Esophagus muscularis mucosa (tissue), 4 donors: Measurements from ENCODE around the gene MADD. TPM values are rescaled to one million over a fixed set of nuclear protein-coding genes. Genes with fewer than 3 reads are reported as not detected.
A peak's percentile ranks its signal among the peaks of the same experiment; 100 is the strongest.

ENCODE experiments used
- DNase-seq: peaks from one replicate; pipeline ENCODE4 v3.0.0-alpha.2; 2017; ENCODE audit errors: extremely low spot score
- H3K27ac ChIP-seq, 4 donors: fragments of 200-600 bp; sonication (generic); replicated peaks in 1 of 4; 1 replicate in 3 of 4; 2 replicates in 1 of 4; pipeline ENCODE4 v1.5.1; 2016 to 2019; ENCODE audit warnings: mild to moderate bottlenecking in 1 of 4
- H3K27me3 ChIP-seq, 4 donors: fragments of 200-600 bp; sonication (generic); one replicate each; pipeline versions ENCODE4 v1.5.1 to v1.6.0; 2016 to 2019
- H3K36me3 ChIP-seq, 4 donors: fragments of 200-600 bp; sonication (generic); one replicate each; pipeline ENCODE4 v1.5.1; 2016 to 2019
- H3K4me1 ChIP-seq, 4 donors: fragments of 200-600 bp; sonication (generic); one replicate each; pipeline ENCODE4 v1.5.1; 2016 to 2019
- H3K4me3 ChIP-seq, 4 donors: fragments of 200-600 bp; sonication (generic); 1 replicate in 2 of 4; 2 replicates in 2 of 4; pipeline ENCODE4 v1.5.1; 2016 to 2019; ENCODE audit warnings: mild to moderate bottlenecking in 4 of 4, moderate library complexity in 1 of 4
- H3K9me3 ChIP-seq, 4 donors: fragments of 200-600 bp; sonication (generic); 1 replicate in 3 of 4; 2 replicates in 1 of 4; pipeline ENCODE4 v1.5.1; 2016 to 2019
- EP300 ChIP-seq: sonication (generic); formaldehyde crosslinking; IDR thresholded peaks from one replicate; pipeline ENCODE4 v1.6.1; 2017; ENCODE audit warnings: antibody characterized with exemption
- POLR2A ChIP-seq: fragments of 450-650 bp; IDR thresholded peaks from one replicate; pipeline ENCODE4 v1.6.1; 2017; ENCODE audit warnings: antibody characterized with exemption, moderate library complexity, mild to moderate bottlenecking, low read depth
- POLR2AphosphoS5 ChIP-seq, 2 donors: sonication (generic); formaldehyde crosslinking; IDR thresholded peaks; one replicate each; pipeline ENCODE4 v1.6.1; 2017; ENCODE audit warnings: antibody characterized with exemption in 2 of 2
- WGBS: methylation state at CpG from one replicate; pipeline ENCODE4 v1.1.5; 2018; 5-methylcytosine and 5-hydroxymethylcytosine counted together
- intact Hi-C: fragments of 100-400 bp; cut with DNase I; formaldehyde crosslinking; loops from one replicate; pipeline ENCODE4 v1.15.1; 2023
- total RNA-seq, 4 donors: library from RNA; depleted of rRNA; stranded (reverse); fragments of >200 nt; gene quantifications; one replicate each; pipeline versions ENCODE4 v1.1.0 to v1.2.1, GENCODE V29; 2016
- TF ChIP-seq, protein P1 (sequence below), 3 experiments: fragments of 200-600 bp in 2 of 3; fragments of 450-650 bp in 1 of 3; sonication (generic) in 2 of 3; IDR thresholded peaks; one replicate each; pipeline ENCODE4 v1.5.1; 2017 to 2019; ENCODE audit warnings: antibody characterized with exemption in 3 of 3, mild to moderate bottlenecking in 2 of 3, moderate library complexity in 1 of 3

Gene MADD
- total RNA-seq, 4 donors from 2014 or later, result 27.8 to 35.4 (median 32.7) TPM

DNA sequence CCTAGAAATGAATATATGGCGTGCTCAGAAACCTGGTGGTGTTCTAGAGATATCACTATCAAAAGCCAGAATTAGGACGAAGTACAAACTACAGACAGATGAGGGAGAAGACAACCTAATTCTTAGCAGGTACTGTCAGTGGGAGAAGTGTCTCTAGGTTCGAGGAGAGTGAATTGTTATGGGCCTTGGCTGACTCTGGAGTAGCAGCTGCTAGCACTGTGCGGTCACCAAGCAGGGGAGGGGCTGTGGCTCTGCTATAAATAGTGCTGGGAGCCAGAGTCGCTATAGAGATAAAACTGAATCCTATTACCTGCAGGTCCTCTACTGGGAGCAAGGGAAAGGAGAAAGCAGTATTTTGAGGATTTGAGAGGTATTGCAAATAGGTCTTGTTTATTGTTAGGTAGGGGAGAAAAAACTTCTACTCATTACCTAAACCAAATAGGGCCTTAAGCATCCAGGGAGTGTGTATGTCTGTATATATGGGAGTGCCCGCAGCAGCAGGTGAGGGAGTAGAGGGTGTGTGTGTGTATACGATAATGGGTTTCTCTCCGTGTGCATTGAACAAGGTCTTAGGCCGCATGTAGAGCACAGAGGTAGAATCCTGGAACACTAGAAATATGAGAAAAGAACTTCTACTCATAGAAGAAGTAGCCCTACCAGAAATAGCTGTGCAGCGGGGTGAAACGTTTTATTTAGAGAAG lies 2.2 kb downstream of the MADD start:
- Histone ChIP-seq H3K4me3 (no peak overlapping the region), H3K9me3 (no peaks in the 10 kb centered on the region), H3K27ac (peak overlapping the region; percentile 1 to 97 (median 92)), H3K36me3 (peaks cover 27 to 33% (median 29%) of the 10 kb centered on the region in 4 donors), H3K27me3 (no peaks in the 10 kb centered on the region), H3K4me1 (peaks cover 34 to 45% (median 41%) of the 10 kb centered on the region in 4 donors)
- DNase-seq, result no peak
- 61% methylated on average over 11 of the region's 11 CpGs for WGBS
- TF ChIP-seq, protein P1, sequence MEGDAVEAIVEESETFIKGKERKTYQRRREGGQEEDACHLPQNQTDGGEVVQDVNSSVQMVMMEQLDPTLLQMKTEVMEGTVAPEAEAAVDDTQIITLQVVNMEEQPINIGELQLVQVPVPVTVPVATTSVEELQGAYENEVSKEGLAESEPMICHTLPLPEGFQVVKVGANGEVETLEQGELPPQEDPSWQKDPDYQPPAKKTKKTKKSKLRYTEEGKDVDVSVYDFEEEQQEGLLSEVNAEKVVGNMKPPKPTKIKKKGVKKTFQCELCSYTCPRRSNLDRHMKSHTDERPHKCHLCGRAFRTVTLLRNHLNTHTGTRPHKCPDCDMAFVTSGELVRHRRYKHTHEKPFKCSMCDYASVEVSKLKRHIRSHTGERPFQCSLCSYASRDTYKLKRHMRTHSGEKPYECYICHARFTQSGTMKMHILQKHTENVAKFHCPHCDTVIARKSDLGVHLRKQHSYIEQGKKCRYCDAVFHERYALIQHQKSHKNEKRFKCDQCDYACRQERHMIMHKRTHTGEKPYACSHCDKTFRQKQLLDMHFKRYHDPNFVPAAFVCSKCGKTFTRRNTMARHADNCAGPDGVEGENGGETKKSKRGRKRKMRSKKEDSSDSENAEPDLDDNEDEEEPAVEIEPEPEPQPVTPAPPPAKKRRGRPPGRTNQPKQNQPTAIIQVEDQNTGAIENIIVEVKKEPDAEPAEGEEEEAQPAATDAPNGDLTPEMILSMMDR (IDR thresholded peaks at IDR 0.05), result no peak
- peak in 1 of 2 donors; percentile 25 for TF ChIP-seq POLR2AphosphoS5 (IDR thresholded peaks at IDR 0.05)
- intact Hi-C loops, result loop anchor here (10.0 kb wide), 1 partner anchor 83 kb away; the partner anchor contains the start of gene MYBPC3

DNA sequence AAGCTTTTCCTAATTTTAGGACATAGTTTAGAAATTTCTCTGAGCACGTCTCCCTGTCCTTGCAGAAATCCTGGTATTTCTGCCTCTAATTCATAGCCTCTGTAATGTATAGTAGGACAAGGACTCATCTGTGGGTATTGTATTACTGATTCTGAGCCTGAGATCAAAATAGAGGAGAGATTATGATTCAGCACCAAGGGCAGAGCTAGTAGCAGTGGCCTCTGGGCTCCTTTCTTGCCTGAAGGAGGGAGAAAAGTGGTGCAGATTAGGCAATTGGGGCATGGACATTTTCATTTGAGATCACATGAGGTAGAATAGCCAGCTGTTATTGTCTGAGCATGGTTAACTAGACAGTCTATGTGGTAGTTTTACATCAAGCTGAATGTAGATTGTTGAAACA lies 2.8 kb downstream of the MADD start:
- H3K27me3 ChIP-seq, result no peaks in the 10 kb centered on the region
- peaks cover 32 to 36% (median 35%) of the 10 kb centered on the region in 4 donors for H3K36me3 ChIP-seq
- peaks cover 34 to 45% (median 40%) of the 10 kb centered on the region in 4 donors for H3K4me1 ChIP-seq
- TF ChIP-seq EP300, result no peak
- TF ChIP-seq, protein P1 (IDR thresholded peaks at IDR 0.05), result no peak
- no peak for TF ChIP-seq POLR2A
- no peak for TF ChIP-seq POLR2AphosphoS5 (IDR thresholded peaks at IDR 0.05)
- no peak overlapping the region for H3K4me3 ChIP-seq
- intact Hi-C loops, result loop anchor here (10.0 kb wide), 1 partner anchor 82 kb away; the partner anchor contains the start of gene MYBPC3
- H3K27ac ChIP-seq, result peak overlapping the region in 1 of 4 donors; percentile 97
- 0% methylated on average over 1 of the region's 1 CpG for WGBS
- no peaks in the 10 kb centered on the region for H3K9me3 ChIP-seq
- no peak for DNase-seq

DNA sequence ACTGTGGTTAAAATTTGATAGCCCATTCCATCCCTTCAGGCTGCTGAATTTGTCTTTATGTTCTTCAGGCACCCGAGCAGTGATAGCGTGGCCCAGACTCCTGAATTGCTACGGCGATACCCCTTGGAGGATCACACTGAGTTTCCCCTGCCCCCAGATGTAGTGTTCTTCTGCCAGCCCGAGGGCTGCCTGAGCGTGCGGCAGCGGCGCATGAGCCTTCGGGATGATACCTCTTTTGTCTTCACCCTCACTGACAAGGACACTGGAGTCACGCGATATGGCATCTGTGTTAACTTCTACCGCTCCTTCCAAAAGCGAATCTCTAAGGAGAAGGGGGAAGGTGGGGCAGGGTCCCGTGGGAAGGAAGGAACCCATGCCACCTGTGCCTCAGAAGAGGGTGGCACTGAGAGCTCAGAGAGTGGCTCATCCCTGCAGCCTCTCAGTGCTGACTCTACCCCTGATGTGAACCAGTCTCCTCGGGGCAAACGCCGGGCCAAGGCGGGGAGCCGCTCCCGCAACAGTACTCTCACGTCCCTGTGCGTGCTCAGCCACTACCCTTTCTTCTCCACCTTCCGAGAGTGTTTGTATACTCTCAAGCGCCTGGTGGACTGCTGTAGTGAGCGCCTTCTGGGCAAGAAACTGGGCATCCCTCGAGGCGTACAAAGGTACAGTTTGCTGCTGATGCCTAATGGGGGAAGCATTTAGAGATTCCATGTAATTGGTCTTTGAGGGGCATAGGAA lies 4.7 kb downstream of the MADD start:
- Histone ChIP-seq H3K36me3 (peaks cover 50 to 56% (median 54%) of the 10 kb centered on the region in 4 donors), H3K4me1 (peaks cover 24 to 29% (median 26%) of the 10 kb centered on the region in 4 donors), H3K9me3 (no peaks in the 10 kb centered on the region), H3K27ac (no peak overlapping the region), H3K27me3 (no peaks in the 10 kb centered on the region), H3K4me3 (no peak overlapping the region)
- TF ChIP-seq, protein P1 (IDR thresholded peaks at IDR 0.05), result no peak
- intact Hi-C loops, result loop anchor here (10.0 kb wide), 1 partner anchor 80 kb away; the partner anchor contains the start of gene MYBPC3
- WGBS, result 94% methylated on average over 28 of the region's 28 CpGs
- DNase-seq, result no peak

DNA sequence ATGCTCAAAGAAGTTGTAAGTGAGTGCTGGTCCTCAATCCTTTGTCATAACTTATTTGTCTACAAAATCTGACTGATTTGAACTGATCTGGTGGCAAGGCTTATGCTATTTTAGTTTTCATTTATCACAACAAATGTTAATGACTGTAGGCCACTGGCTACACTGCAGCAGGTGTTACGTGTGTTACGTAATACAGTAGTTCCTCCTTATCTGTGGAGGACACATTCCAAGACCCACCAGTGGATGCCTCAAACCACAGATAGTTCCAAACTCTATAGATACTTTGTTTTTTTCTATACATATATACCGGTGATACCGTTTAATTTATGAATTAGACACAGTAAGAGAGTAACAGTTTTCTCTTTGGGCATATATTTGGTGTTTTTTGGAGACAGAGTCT lies 7.0 kb downstream of the MADD start:
- H3K27me3 ChIP-seq, result no peaks in the 10 kb centered on the region
- intact Hi-C loops, result loop anchor here (10.0 kb wide), 1 partner anchor 78 kb away; the partner anchor contains the start of gene MYBPC3
- peaks cover 72 to 78% (median 76%) of the 10 kb centered on the region in 4 donors for H3K36me3 ChIP-seq

DNA sequence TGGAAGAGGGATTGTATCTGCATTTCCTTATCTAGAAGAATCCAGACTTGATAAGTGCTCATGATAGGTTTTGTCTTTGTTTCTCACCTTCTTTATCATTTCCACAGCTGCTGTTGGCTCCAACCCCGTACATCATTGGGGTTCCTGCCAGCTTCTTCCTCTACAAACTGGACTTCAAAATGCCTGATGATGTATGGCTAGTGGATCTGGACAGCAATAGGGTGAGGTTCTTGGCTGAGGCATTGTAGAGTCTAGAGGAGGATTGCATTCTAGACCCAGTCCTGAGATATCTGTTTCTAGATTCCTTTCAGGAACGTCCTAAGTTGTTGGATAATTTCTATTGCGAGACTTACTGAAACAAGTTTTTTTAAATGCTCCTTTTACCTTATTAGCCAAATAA lies 8.1 kb downstream of the MADD start:
- peak overlapping the region in 1 of 4 donors; percentile 14 for H3K27ac ChIP-seq
- intact Hi-C loops, result loop anchor here (10.0 kb wide), 1 partner anchor 77 kb away; the partner anchor contains the start of gene MYBPC3
- peaks cover 83 to 90% (median 88%) of the 10 kb centered on the region in 4 donors for H3K36me3 ChIP-seq
- no peak for DNase-seq
- H3K4me3 ChIP-seq, result no peak overlapping the region
- no peaks in the 10 kb centered on the region for H3K27me3 ChIP-seq
- no peak for TF ChIP-seq POLR2AphosphoS5 (IDR thresholded peaks at IDR 0.05)
- TF ChIP-seq, protein P1 (IDR thresholded peaks at IDR 0.05), result no peak
- no peak for TF ChIP-seq POLR2A
- no peak for TF ChIP-seq EP300
- 77% methylated on average over 3 of the region's 3 CpGs for WGBS
- H3K4me1 ChIP-seq, result peaks cover 0 to 11% (median 1%) of the 10 kb centered on the region in 4 donors
- no peaks in the 10 kb centered on the region for H3K9me3 ChIP-seq

More for the DNA sequence above, 7.0 kb downstream of the MADD start:
- H3K4me1 ChIP-seq, result peaks cover 10 to 22% (median 11%) of the 10 kb centered on the region in 4 donors
- no peak for TF ChIP-seq POLR2A
- TF ChIP-seq POLR2AphosphoS5 (IDR thresholded peaks at IDR 0.05), result no peak
- TF ChIP-seq EP300, result no peak
- no peak for DNase-seq
- H3K9me3 ChIP-seq, result no peaks in the 10 kb centered on the region
- H3K27ac ChIP-seq, result peak overlapping the region in 2 of 4 donors; percentile 2 to 4
- no peak overlapping the region for H3K4me3 ChIP-seq
- WGBS, result 82% methylated on average over 4 of the region's 4 CpGs
